Measurements from ENCODE around the gene ATP8B3. TPM values are rescaled to one million over a fixed set of nuclear protein-coding genes. Genes with fewer than 3 reads are reported as not detected.
"Not testable (repeated sequence)": the region's sequence is repeated elsewhere in the genome, so short reads cannot be mapped to it uniquely, and the experiment has no call there.

ATP8B3 gene
- total and polyA plus RNA-seq, 2 donors (not counting 1 experiment from before 2014, with no cell fraction given): 2.3 to 3.0 TPM

GRCh38 chr19:1805401-1806183 lies 6.5 kb downstream of the ATP8B3 start:
- H3K4me3 ChIP-seq (replicated peaks in 1 of 4; ENCODE audit: control extremely low read depth in 1 of 4, insufficient read depth in 1 of 4, low read depth in 3 of 4, low read length in 4 of 4): no peak overlapping the region
- DNase-seq (ENCODE audit: low read depth in 2 of 2): no peak
- no peaks in the 10 kb centered on the region for H4K20me1 ChIP-seq (ENCODE audit: control insufficient read depth, extremely low read depth, insufficient read depth, low read length)
- no peak overlapping the region for H3K4me2 ChIP-seq (ENCODE audit: extremely low read depth, insufficient read depth, low read length)
- H3K9ac ChIP-seq (ENCODE audit: insufficient read depth, low read length): no peak overlapping the region
- TF ChIP-seq CTCF (conservative IDR thresholded peaks at IDR 0.05 in 1 of 2, IDR thresholded peaks at IDR 0.05 in 1 of 2; ENCODE audit: low read depth in 1 of 2, low read length in 2 of 2): no peak
- TF ChIP-seq EZH2 (IDR thresholded peaks at IDR 0.05; ENCODE audit: low read length, missing control alignments): no peak
- H3K27me3 ChIP-seq (ENCODE audit: control insufficient read depth, insufficient read depth, low read length): no peaks in the 10 kb centered on the region
- H3K36me3 ChIP-seq (ENCODE audit: control insufficient read depth, insufficient read depth, low read length): no peaks in the 10 kb centered on the region
- H3K4me1 ChIP-seq (ENCODE audit: control insufficient read depth, extremely low read depth, insufficient read depth, low read length): no peaks in the 10 kb centered on the region
- H3K27ac ChIP-seq (ENCODE audit: insufficient read depth, low read length): no peak overlapping the region
- no peaks in the 10 kb centered on the region for H3K9me3 ChIP-seq (ENCODE audit: control insufficient read depth, insufficient read depth, low read depth, low read length)
- no peak overlapping the region for H2AFZ ChIP-seq (ENCODE audit: low read length)
- H3K79me2 ChIP-seq (ENCODE audit: control insufficient read depth, insufficient read depth, low read length): no peaks in the 10 kb centered on the region

GRCh38 chr19:1804858-1805257 lies 7.2 kb downstream of the ATP8B3 start:
- H3K9me3 ChIP-seq (ENCODE audit: control insufficient read depth, insufficient read depth, low read depth, low read length): no peaks in the 10 kb centered on the region
- no peaks in the 10 kb centered on the region for H3K4me1 ChIP-seq (ENCODE audit: control insufficient read depth, extremely low read depth, insufficient read depth, low read length)
- no peak for DNase-seq (ENCODE audit: low read depth in 2 of 2)
- no peak overlapping the region for H3K27ac ChIP-seq (ENCODE audit: insufficient read depth, low read length)
- H3K9ac ChIP-seq (ENCODE audit: insufficient read depth, low read length): no peak overlapping the region
- H3K27me3 ChIP-seq (ENCODE audit: control insufficient read depth, insufficient read depth, low read length): no peaks in the 10 kb centered on the region
- H4K20me1 ChIP-seq (ENCODE audit: control insufficient read depth, extremely low read depth, insufficient read depth, low read length): no peaks in the 10 kb centered on the region
- H3K4me3 ChIP-seq (replicated peaks in 1 of 4; ENCODE audit: control extremely low read depth in 1 of 4, insufficient read depth in 1 of 4, low read depth in 3 of 4, low read length in 4 of 4): no peak overlapping the region
- H3K36me3 ChIP-seq (ENCODE audit: control insufficient read depth, insufficient read depth, low read length): no peaks in the 10 kb centered on the region
- no peaks in the 10 kb centered on the region for H3K79me2 ChIP-seq (ENCODE audit: control insufficient read depth, insufficient read depth, low read length)
- H3K4me2 ChIP-seq (ENCODE audit: extremely low read depth, insufficient read depth, low read length): no peak overlapping the region
- TF ChIP-seq CTCF (conservative IDR thresholded peaks at IDR 0.05 in 1 of 2, IDR thresholded peaks at IDR 0.05 in 1 of 2; ENCODE audit: low read depth in 1 of 2, low read length in 2 of 2) (no peak), EZH2 (IDR thresholded peaks at IDR 0.05; ENCODE audit: low read length, missing control alignments) (no peak)
- no peak overlapping the region for H2AFZ ChIP-seq (ENCODE audit: low read length)

- no peak for DNase-seq (ENCODE audit: low read depth in 2 of 2)
- Histone ChIP-seq H3K9me3 (ENCODE audit: control insufficient read depth, insufficient read depth, low read depth, low read length) (no peaks in the 10 kb centered on the region), H3K4me1 (ENCODE audit: control insufficient read depth, extremely low read depth, insufficient read depth, low read length) (no peaks in the 10 kb centered on the region)
These were observed 12.3 kb downstream of the ATP8B3 start for GRCh38 chr19:1799695-1800342.

GRCh38 chr19:1797313-1797712 lies 14.8 kb downstream of the ATP8B3 start:
- not testable (repeated sequence) for H2AFZ ChIP-seq (ENCODE audit: low read length); H3K4me2 ChIP-seq (ENCODE audit: extremely low read depth, insufficient read depth, low read length); H3K27me3 ChIP-seq (ENCODE audit: control insufficient read depth, insufficient read depth, low read length); H3K79me2 ChIP-seq (ENCODE audit: control insufficient read depth, insufficient read depth, low read length); H3K27ac ChIP-seq (ENCODE audit: insufficient read depth, low read length); H3K4me3 ChIP-seq (replicated peaks in 1 of 4; ENCODE audit: control extremely low read depth in 1 of 4, insufficient read depth in 1 of 4, low read depth in 3 of 4, low read length in 4 of 4); H3K4me1 ChIP-seq (ENCODE audit: control insufficient read depth, extremely low read depth, insufficient read depth, low read length); DNase-seq (ENCODE audit: low read depth in 2 of 2); H3K9me3 ChIP-seq (ENCODE audit: control insufficient read depth, insufficient read depth, low read depth, low read length); H3K36me3 ChIP-seq (ENCODE audit: control insufficient read depth, insufficient read depth, low read length); H3K9ac ChIP-seq (ENCODE audit: insufficient read depth, low read length); H4K20me1 ChIP-seq (ENCODE audit: control insufficient read depth, extremely low read depth, insufficient read depth, low read length)

More at GRCh38 chr19:1799695-1800342, 12.3 kb downstream of the ATP8B3 start:
- no peaks in the 10 kb centered on the region for H4K20me1 ChIP-seq (ENCODE audit: control insufficient read depth, extremely low read depth, insufficient read depth, low read length)
- no peak overlapping the region for H3K4me3 ChIP-seq (replicated peaks in 1 of 4; ENCODE audit: control extremely low read depth in 1 of 4, insufficient read depth in 1 of 4, low read depth in 3 of 4, low read length in 4 of 4)
- H3K36me3 ChIP-seq (ENCODE audit: control insufficient read depth, insufficient read depth, low read length): no peaks in the 10 kb centered on the region
- no peak for TF ChIP-seq CTCF (conservative IDR thresholded peaks at IDR 0.05 in 1 of 2, IDR thresholded peaks at IDR 0.05 in 1 of 2; ENCODE audit: low read depth in 1 of 2, low read length in 2 of 2)
- no peak for TF ChIP-seq EZH2 (IDR thresholded peaks at IDR 0.05; ENCODE audit: low read length, missing control alignments)
- no peaks in the 10 kb centered on the region for H3K79me2 ChIP-seq (ENCODE audit: control insufficient read depth, insufficient read depth, low read length)
- no peak overlapping the region for H3K9ac ChIP-seq (ENCODE audit: insufficient read depth, low read length)
- H2AFZ ChIP-seq (ENCODE audit: low read length): no peak overlapping the region
- no peaks in the 10 kb centered on the region for H3K27me3 ChIP-seq (ENCODE audit: control insufficient read depth, insufficient read depth, low read length)
- H3K27ac ChIP-seq (ENCODE audit: insufficient read depth, low read length): no peak overlapping the region
- no peak overlapping the region for H3K4me2 ChIP-seq (ENCODE audit: extremely low read depth, insufficient read depth, low read length)

Measured in fibroblast of lung (primary cell).